CD4-positive, alpha-beta T cell treated with Interleukin-17A for 4 hours (primary cell): ENCODE data around the gene ITPKB.
"Not testable (repeated sequence)": the region's sequence is repeated elsewhere in the genome, so short reads cannot be mapped to it uniquely, and the experiment has no call there.

Experiments used
- DNase-seq: peaks from one replicate; pipeline ENCODE4 v3.0.0-alpha.2; 2020; ENCODE audit warnings: mixed read lengths

Gene ITPKB

DNA sequence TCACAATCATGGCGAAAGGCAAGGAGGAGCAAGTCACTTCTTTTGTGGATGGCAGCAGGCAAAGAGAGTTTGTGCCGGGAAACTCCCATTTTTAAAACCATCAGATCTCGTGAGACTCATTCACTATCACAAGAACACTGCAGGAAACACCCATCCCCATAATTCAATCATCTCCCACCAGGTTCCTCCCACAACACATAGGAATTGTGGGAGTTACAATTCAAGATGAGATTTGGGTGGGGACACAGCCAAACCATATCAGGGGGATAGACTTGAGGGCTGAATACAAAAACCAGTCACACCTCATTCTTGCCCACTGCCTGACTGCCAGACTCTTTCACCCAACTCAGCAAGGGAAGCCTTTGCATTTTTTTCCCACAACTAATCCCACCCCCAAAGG is 140.1 kb downstream of the ITPKB start:
- DNase-seq: not testable (repeated sequence)

DNA sequence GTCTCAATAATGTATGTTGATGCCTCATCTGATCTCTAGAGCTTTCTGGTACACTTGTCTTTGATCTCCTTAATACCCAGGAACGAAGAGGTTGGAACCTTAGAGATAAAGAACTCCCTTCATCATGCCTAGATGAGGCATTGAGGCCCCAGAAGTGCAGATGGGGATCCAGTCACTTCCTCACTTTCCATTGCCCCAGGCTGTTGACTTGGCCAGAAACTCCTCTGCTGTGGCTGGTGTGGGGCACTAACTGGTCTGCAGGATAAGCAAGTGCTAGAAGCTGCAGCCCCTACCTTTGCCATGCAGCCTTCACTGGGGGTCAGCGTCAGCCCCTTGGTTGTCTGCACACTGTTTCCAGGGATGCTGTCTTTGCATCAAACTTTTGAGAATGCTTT is 140.6 kb downstream of the ITPKB start:
- DNase-seq: no peak

DNA sequence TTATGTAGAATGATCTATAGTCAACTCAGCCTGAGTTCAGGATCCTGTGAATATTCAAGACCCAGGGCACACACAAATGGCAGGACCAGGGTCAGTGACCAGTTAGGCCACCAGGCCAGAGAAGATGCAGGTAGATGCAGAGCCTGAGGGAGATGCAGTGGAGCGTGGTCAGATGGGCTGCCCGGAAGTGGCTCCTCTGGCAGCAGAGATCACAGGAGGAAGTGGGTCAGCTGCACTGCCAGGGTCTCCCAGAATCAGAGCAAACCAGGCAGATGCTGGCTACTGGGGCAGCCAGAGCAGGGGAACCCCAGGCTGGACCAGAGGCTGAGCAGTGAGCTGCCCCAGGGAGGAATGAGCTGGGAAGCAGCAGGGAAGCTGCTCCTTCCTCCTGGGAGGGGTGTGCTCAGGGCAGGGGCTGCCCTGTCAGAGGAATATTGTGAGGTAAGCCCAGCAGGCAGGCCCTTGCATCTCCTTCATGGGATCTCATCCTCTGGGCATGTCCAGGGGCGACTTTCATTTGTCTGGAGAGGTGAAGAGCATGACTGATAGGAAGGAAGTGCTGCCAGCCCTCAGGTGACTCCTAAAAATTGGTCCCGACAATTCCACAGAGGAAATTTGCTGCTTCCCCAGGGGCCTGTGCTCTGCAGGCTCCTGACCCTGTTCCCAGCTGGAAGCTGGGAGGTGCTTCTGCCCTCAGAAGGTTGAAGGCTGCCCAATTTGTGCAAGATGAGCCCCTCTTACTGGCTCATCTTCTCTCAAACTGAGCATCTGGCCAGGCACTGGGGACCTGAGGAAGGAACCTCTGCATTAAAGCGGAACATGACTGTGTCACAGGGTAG is 141.2 kb downstream of the ITPKB start:
- DNase-seq: no peak

DNA sequence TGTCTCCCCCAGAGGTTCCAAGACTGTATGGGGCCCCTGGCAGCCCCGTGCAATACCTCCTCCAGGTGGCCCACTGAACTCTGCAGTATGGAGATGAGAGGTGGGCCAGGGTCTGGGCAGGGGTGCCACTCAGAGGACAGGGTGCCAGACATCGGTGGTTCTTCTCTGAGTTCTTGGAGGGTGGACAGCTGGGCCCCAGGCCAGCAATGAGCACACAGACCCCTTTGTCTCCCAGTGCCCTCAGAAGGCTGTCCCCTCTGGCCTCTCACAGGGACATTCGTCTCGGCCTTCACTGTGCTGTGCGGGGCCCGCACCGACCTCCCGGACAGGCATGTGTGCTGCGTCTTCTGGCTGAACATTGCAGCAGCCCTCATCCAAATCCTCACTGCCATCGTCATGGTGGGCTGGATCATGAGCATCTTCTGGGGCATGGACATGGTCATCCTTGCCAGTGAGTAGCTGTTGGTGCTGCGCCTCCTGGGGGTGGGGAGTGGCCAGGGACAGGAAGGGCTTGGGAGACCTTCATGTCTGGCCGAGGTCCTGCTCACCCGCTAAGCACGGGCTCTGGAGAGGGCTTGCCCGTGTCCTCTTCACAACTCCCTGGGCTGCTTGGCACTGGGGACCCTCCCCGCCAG is 142.4 kb downstream of the ITPKB start:
- no peak for DNase-seq

DNA sequence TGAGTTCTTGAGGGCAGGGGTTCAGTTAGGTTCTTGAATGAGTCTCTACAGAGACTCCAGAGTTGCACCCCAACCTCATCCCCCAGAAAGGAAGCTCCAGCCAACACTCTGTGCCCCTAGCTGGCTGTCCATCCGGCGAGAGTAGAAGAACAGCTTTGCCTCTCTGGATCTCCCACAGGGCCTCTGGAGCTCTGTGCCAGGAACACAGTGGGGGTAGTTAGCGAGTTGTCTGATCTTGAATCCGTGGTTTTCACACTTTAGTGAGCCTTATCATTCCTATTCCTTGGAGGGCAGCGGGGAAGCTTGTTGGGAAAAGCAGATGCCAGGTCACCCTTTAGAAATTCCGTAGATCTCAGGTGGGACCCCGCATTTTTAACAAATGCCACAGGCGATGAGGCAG is 145.5 kb downstream of the ITPKB start:
- DNase-seq: no peak

DNA sequence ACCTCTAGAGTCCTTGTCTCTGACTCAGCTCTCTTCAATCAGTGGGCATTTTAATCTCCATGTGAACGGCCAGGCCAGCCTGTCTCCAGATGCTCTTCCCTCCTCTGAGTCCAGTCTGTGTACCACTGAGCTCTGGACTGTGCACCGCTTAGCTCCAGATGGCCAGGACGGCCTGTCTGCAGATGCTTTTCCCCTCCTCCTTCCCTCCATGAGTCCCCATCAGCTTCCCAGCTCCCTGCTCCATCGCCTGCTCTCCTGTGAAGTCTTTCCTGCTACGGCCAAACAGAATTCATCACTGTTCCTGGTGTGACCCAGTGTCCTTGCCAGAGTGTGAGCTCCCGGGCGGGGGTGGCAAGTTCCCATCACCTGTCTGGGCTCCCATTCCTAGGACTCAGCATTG is 148.5 kb downstream of the ITPKB start:
- no peak for DNase-seq

DNA sequence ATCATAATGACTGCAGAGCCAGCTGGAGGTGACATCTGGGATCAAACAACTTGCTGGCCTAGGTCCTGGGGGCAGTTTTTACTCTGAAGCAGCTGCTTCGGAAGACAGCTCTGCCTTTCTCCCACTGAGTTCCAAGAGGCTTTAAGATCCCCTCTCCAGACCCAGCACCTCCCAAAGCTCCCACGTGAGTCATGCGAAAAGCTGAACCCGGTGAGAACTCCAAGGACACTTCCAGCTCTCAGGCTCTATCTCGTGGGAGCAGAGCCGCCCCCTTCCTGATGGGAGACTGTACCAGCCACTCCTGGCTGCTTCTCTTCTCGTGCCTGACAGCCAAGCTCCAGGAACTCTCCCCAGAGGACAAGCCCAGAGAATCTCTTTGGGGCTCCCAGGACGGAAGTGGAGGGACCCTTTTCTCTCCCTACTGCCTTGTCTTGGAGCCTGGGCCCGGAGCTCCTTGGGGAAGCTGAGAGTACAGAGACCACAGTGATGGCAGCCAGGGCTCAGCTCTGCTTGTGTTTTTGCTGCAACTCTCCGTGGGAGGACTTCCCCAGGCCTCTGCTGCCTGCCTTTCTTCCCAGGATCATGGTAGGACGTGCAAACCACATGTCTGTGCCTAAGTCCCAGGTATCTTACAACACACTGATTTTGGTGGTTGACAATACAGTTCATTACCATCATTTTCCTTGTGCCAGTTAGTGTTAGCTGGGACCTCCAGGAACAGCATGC is 149.9 kb downstream of the ITPKB start:
- DNase-seq: no peak

DNA sequence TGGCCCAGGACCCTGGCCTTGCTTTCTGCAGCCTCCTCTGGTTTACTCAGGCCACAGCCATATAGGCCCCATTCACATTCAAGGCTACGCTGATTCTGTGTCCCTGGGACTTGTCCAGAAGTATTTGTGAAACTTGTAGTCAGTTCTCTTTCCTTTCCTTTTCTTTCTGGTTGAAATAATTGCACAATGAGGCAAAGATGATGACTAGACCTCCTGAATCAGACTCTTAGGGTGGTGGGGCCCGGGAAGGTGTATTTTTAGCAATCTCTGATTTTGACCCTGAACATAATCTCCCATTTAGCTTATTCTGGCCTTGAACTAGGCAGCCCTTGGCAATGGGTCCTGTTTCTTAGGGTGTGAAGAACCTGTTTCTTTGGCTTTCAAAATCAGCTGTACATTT is 150.6 kb downstream of the ITPKB start:
- no peak for DNase-seq

DNA sequence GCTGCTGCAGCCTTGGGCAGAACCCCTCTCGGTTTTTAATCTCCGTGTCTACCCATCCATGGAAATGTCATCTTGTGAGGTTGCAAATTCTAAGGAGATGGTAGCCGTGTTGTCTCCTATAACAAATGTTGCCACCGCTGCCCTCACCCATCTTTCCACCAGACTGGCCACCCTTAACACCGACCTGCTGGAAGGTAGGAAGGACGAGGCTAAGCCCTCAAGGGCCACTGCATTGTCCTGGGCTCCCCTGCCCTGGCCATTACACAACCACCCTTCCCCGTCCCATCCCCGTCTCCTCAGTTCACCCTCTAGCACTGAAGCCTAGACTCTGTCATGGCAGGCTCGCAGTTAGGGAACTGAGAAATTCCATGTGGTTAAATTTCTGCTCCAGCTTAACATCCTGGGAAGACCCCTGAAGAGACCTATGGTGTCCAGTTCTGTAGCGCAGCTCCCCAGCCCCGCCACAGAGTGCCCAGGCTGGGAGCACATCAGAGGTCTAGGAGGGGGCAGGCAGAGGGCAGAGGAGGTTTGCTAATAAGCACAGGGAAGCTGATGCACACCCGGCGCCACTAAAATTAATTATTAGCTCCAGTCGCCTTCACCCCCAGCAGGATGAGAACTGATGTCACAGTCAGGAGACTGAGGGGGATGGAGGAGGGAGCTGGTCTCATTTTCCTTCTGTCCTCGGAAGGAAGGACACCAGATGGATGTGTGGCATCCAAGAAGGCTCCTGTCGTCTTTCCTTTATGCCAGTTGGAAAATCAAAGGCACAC is 152.2 kb downstream of the ITPKB start:
- DNase-seq: no peak

DNA sequence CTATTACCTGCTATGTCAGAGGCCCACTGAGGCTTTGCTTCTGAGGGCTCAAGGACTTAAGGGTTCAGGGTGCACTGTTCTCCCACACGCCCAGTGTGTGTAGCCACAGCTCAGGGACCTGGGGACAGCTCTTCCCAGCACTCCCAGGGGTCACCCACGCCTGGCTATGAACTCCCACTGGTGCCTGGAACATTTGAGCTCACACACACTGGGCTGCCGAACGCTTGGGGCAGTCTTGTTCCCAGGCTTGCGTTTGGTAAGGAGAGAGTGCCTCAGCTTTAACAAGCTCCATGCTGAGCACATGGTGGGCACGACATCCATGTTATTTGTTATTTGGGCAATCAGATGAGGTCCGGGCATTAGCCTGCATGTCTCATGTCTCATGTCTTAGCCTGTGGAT is 153.0 kb downstream of the ITPKB start:
- no peak for DNase-seq

DNA sequence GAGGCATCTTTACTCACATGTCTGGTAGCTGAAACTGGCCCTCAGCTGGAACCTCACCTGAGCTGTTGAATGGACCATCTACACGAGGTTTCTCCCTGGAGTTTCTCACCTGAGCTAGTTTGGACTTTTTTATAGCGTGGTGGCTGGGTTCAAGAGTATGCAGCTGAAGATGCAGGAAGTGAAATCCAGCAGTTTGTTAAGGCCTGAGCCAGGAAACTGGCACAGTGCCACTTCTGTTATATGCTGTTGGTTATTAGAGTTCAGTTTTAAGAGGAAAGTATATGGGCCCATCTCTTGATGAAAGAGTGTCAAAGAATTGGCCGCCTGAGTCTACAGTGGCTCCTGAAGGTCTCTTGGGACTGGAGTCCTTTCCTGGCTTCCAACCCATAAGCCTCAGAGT is 154.9 kb downstream of the ITPKB start:
- no peak for DNase-seq

DNA sequence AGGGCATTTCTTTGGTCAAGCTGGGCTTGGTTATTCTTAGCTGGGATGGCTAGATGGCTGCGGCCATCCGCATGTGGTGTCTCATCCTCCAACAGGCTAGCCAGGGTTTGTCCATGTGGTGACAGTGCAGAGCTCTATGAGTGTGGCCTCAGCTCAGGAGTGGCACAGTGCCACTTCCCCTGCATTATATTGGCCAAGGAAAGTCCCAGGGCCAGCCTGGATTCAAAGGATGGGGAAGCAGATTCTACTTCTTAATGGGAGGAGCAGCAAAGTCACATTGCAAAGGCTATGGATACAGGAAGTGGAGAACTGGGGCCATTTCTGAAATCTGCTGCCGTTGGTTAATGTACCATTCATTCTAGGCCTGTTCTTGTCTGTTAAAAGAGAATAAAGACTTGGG is 156.1 kb downstream of the ITPKB start:
- no peak for DNase-seq
